Kasumi-1 (cell line): ENCODE measurements around the gene DSCAM.
"Not testable (repeated sequence)": the region's sequence is repeated elsewhere in the genome, so short reads cannot be mapped to it uniquely, and the experiment has no call there.

Experiments used
- DNase-seq, 2 experiments: peaks; one replicate each; lab custom pipeline; 2025; lab: John Stamatoyannopoulos, UW

DSCAM gene

GRCh38 chr21:40242586-40243265 is 604.2 kb downstream of the DSCAM start:
- DNase-seq: no peak

- no peak for DNase-seq
Observed at GRCh38 chr21:40235528-40235927, 611.4 kb downstream of the DSCAM start.

GRCh38 chr21:40231979-40232378 is 615.0 kb downstream of the DSCAM start:
- DNase-seq: no peak

- DNase-seq: no peak
Observed at GRCh38 chr21:40227096-40227495, 619.9 kb downstream of the DSCAM start.

GRCh38 chr21:40215941-40216340 is 631.0 kb downstream of the DSCAM start:
- no peak for DNase-seq

- DNase-seq: no peak
Observed at GRCh38 chr21:40210251-40210650, 636.7 kb downstream of the DSCAM start.

- DNase-seq: no peak
Observed at GRCh38 chr21:40208948-40209345, 638.0 kb downstream of the DSCAM start.

GRCh38 chr21:40208206-40208947 is 638.6 kb downstream of the DSCAM start:
- DNase-seq: no peak

GRCh38 chr21:40200946-40201345 is 646.0 kb downstream of the DSCAM start:
- DNase-seq: no peak

GRCh38 chr21:40200126-40200525 is 646.8 kb downstream of the DSCAM start:
- no peak for DNase-seq

- no peak for DNase-seq
Observed at GRCh38 chr21:40194185-40194980, 652.6 kb downstream of the DSCAM start.

GRCh38 chr21:40191616-40192015 is 655.3 kb downstream of the DSCAM start:
- no peak for DNase-seq

- DNase-seq: no peak
Observed at GRCh38 chr21:40191196-40191595, 655.8 kb downstream of the DSCAM start.

- DNase-seq: no peak
Observed at GRCh38 chr21:40187946-40188654, 658.9 kb downstream of the DSCAM start.

GRCh38 chr21:40187244-40187643 is 659.7 kb downstream of the DSCAM start:
- DNase-seq: no peak

- DNase-seq: no peak
Observed at GRCh38 chr21:40186045-40186444, 660.9 kb downstream of the DSCAM start.

GRCh38 chr21:40185208-40185607 is 661.8 kb downstream of the DSCAM start:
- no peak for DNase-seq

- DNase-seq: not testable (repeated sequence)
Observed at GRCh38 chr21:40182491-40182890, 664.5 kb downstream of the DSCAM start.

- DNase-seq: no peak
Observed at GRCh38 chr21:40179166-40179565, 667.8 kb downstream of the DSCAM start.

GRCh38 chr21:40178726-40179125 is 668.2 kb downstream of the DSCAM start:
- DNase-seq: no peak

- DNase-seq: no peak
Observed at GRCh38 chr21:40177979-40178378, 669.0 kb downstream of the DSCAM start.

- no peak for DNase-seq
Observed at GRCh38 chr21:40176724-40177123, 670.2 kb downstream of the DSCAM start.
